ENCODE measurements around the gene BASP1.
"Not testable (repeated sequence)": the region's sequence is repeated elsewhere in the genome, so short reads cannot be mapped to it uniquely, and the experiment has no call there.

Gene BASP1

GRCh38 chr5:17189381-17190036 lies 27.9 kb upstream of the BASP1 start:
- Histone ChIP-seq H3K27ac (no peak overlapping the region), H3K9me3 (ENCODE audit: severe bottlenecking) (no peaks in the 10 kb centered on the region), H3K4me3 (ENCODE audit: low read depth, low read length) (no peak overlapping the region), H3K27me3 (ENCODE audit: insufficient read depth, low read depth, severe bottlenecking) (no peaks in the 10 kb centered on the region), H3K36me3 (no peaks in the 10 kb centered on the region)
- peak; percentile 93 for DNase-seq
- TF ChIP-seq CTCF (IDR thresholded peaks at IDR 0.05; ENCODE audit: low read depth, low read length) = peak; percentile 79

- H3K9me3 ChIP-seq (ENCODE audit: severe bottlenecking) = no peaks in the 10 kb centered on the region
- no peak for DNase-seq
- H3K27ac ChIP-seq = no peak overlapping the region
- no peak overlapping the region for H3K4me3 ChIP-seq (ENCODE audit: low read depth, low read length)
- no peaks in the 10 kb centered on the region for H3K36me3 ChIP-seq
- H3K27me3 ChIP-seq (ENCODE audit: insufficient read depth, low read depth, severe bottlenecking) = no peaks in the 10 kb centered on the region
- TF ChIP-seq CTCF (IDR thresholded peaks at IDR 0.05; ENCODE audit: low read depth, low read length) = peak; percentile 54
Measured at GRCh38 chr5:17190242-17190778, 27.1 kb upstream of the BASP1 start.

GRCh38 chr5:17190799-17191391 lies 26.5 kb upstream of the BASP1 start:
- Histone ChIP-seq H3K27me3 (ENCODE audit: insufficient read depth, low read depth, severe bottlenecking) (no peaks in the 10 kb centered on the region), H3K27ac (no peak overlapping the region), H3K4me3 (ENCODE audit: low read depth, low read length) (no peak overlapping the region), H3K9me3 (ENCODE audit: severe bottlenecking) (no peaks in the 10 kb centered on the region), H3K36me3 (no peaks in the 10 kb centered on the region)
- no peak for TF ChIP-seq CTCF (IDR thresholded peaks at IDR 0.05; ENCODE audit: low read depth, low read length)
- no peak for DNase-seq

- H3K27me3 ChIP-seq (ENCODE audit: insufficient read depth, low read depth, severe bottlenecking); H3K4me3 ChIP-seq (ENCODE audit: low read depth, low read length); H3K36me3 ChIP-seq; H3K27ac ChIP-seq; DNase-seq; H3K9me3 ChIP-seq (ENCODE audit: severe bottlenecking): not testable (repeated sequence)
Measured at GRCh38 chr5:17191574-17191973, 25.9 kb upstream of the BASP1 start.

- Histone ChIP-seq H3K36me3 (no peaks in the 10 kb centered on the region), H3K9me3 (ENCODE audit: severe bottlenecking) (peaks cover under 1% of the 10 kb centered on the region), H3K4me3 (ENCODE audit: low read depth, low read length) (no peak overlapping the region), H3K27ac (no peak overlapping the region), H3K27me3 (ENCODE audit: insufficient read depth, low read depth, severe bottlenecking) (no peaks in the 10 kb centered on the region)
- DNase-seq = no peak
- no peak for TF ChIP-seq CTCF (IDR thresholded peaks at IDR 0.05; ENCODE audit: low read depth, low read length)
Measured at GRCh38 chr5:17192191-17192590, 25.2 kb upstream of the BASP1 start.

- TF ChIP-seq CTCF (IDR thresholded peaks at IDR 0.05; ENCODE audit: low read depth, low read length) = no peak
- no peaks in the 10 kb centered on the region for H3K36me3 ChIP-seq
- H3K27ac ChIP-seq = no peak overlapping the region
- peaks cover 7% of the 10 kb centered on the region for H3K9me3 ChIP-seq (ENCODE audit: severe bottlenecking)
- no peaks in the 10 kb centered on the region for H3K27me3 ChIP-seq (ENCODE audit: insufficient read depth, low read depth, severe bottlenecking)
- H3K4me3 ChIP-seq (ENCODE audit: low read depth, low read length) = no peak overlapping the region
- DNase-seq = no peak
Measured at GRCh38 chr5:17196024-17196423, 21.4 kb upstream of the BASP1 start.

All from WERI-Rb-1 (cell line).